ENCODE measurements around the gene MTHFR.

MTHFR gene

GRCh38 chr1:11741482-11741881, 64.3 kb downstream of the MTHFR start:
- no peak for DNase-seq (ENCODE audit: low read depth in 1 of 2, low spot score in 1 of 2)
- TF ChIP-seq POLR2AphosphoS5 (IDR thresholded peaks at IDR 0.05; ENCODE audit: low read depth) (no peak), GABPA (IDR thresholded peaks at IDR 0.05; ENCODE audit: low read depth) (no peak), CTCF (IDR thresholded peaks at IDR 0.05; ENCODE audit: insufficient read depth, low read length) (no peak), SPI1 (IDR thresholded peaks at IDR 0.05; ENCODE audit: borderline replicate concordance, low read depth) (no peak)
- TF ChIP-seq, protein P1, sequence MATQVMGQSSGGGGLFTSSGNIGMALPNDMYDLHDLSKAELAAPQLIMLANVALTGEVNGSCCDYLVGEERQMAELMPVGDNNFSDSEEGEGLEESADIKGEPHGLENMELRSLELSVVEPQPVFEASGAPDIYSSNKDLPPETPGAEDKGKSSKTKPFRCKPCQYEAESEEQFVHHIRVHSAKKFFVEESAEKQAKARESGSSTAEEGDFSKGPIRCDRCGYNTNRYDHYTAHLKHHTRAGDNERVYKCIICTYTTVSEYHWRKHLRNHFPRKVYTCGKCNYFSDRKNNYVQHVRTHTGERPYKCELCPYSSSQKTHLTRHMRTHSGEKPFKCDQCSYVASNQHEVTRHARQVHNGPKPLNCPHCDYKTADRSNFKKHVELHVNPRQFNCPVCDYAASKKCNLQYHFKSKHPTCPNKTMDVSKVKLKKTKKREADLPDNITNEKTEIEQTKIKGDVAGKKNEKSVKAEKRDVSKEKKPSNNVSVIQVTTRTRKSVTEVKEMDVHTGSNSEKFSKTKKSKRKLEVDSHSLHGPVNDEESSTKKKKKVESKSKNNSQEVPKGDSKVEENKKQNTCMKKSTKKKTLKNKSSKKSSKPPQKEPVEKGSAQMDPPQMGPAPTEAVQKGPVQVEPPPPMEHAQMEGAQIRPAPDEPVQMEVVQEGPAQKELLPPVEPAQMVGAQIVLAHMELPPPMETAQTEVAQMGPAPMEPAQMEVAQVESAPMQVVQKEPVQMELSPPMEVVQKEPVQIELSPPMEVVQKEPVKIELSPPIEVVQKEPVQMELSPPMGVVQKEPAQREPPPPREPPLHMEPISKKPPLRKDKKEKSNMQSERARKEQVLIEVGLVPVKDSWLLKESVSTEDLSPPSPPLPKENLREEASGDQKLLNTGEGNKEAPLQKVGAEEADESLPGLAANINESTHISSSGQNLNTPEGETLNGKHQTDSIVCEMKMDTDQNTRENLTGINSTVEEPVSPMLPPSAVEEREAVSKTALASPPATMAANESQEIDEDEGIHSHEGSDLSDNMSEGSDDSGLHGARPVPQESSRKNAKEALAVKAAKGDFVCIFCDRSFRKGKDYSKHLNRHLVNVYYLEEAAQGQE (IDR thresholded peaks at IDR 0.05; ENCODE audit: insufficient replicate concordance, low read depth): no peak
- peak overlapping the region; percentile 98 for H3K27ac ChIP-seq (replicated peaks)
- no peaks in the 10 kb centered on the region for H3K27me3 ChIP-seq (ENCODE audit: insufficient read depth, poor library complexity, severe bottlenecking)
- H3K4me3 ChIP-seq (replicated peaks; ENCODE audit: insufficient read depth, low read length): no peak overlapping the region

DNA sequence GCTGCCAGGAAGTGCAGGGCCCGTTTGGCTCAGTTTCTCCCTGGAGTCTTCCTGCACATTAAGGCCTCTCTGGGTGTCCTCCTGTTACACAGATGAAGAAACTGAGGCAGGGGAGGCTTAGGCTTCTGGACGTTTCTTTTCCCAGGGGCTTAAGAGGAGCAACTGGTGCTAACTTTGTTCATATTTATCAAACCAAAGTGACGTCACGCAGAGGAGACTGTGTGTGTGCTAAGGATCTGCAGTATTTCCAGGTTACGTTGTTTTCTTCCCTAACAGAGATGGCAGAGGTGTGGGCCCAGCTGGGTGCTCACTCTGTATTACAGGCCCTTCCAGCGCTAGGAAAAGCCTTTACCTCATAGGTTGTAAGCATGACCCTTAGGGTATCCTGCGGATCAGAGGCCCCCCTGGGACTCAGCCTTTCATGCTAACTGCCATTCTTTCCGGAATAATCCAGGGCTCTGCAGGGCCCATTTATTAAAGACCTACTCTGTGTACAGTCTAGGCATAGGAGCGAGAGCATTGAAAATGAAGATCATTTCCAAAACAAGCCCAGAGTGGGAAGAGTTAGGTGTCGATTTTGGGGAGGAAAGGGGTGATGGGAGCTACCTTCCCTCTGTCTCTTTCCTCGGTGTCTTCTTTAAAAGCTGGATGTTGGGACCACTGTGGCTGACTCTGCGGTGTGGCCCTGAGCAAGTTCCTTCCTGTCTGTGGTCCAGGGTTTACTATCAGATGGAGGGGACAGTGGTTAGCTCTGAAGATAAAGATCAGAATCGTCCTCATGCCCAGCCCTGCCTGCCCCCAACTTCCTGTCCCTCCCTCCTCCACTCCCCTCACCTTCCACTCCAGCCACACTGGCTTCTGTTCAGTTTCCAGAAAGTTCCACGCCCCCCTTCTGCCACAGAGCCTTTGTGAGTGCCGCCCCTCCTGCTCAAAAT, 65.2 kb downstream of the MTHFR start:
- peak; percentile 89 to 91 for DNase-seq (ENCODE audit: low read depth in 1 of 2, low spot score in 1 of 2)
- Histone ChIP-seq H3K27me3 (ENCODE audit: insufficient read depth, poor library complexity, severe bottlenecking) (no peaks in the 10 kb centered on the region), H3K4me3 (replicated peaks; ENCODE audit: insufficient read depth, low read length) (no peak overlapping the region), H3K27ac (replicated peaks) (peak overlapping the region; percentile 98)
- TF ChIP-seq CTCF (IDR thresholded peaks at IDR 0.05; ENCODE audit: insufficient read depth, low read length) (no peak), GABPA (IDR thresholded peaks at IDR 0.05; ENCODE audit: low read depth) (no peak), POLR2AphosphoS5 (IDR thresholded peaks at IDR 0.05; ENCODE audit: low read depth) (peak; percentile 99), SPI1 (IDR thresholded peaks at IDR 0.05; ENCODE audit: borderline replicate concordance, low read depth) (peak; percentile 49; the same call in 1 of the 2 replicates)
- TF ChIP-seq, protein P1 (IDR thresholded peaks at IDR 0.05; ENCODE audit: insufficient replicate concordance, low read depth): no peak

GRCh38 chr1:11738783-11739182, 67.0 kb downstream of the MTHFR start:
- peak; percentile 97 for TF ChIP-seq SPI1 (IDR thresholded peaks at IDR 0.05; ENCODE audit: borderline replicate concordance, low read depth)
- TF ChIP-seq, protein P1 (IDR thresholded peaks at IDR 0.05; ENCODE audit: insufficient replicate concordance, low read depth): no peak
- DNase-seq (ENCODE audit: low read depth in 1 of 2, low spot score in 1 of 2): peak in 1 of 2 experiments; percentile 74
- Histone ChIP-seq H3K4me3 (replicated peaks; ENCODE audit: insufficient read depth, low read length) (no peak overlapping the region), H3K27me3 (ENCODE audit: insufficient read depth, poor library complexity, severe bottlenecking) (no peaks in the 10 kb centered on the region), H3K27ac (replicated peaks) (peak overlapping the region; percentile 98)

Measured in HL-60 (cell line).